Endothelial cell of umbilical vein (primary cell): ENCODE data around the gene SCLT1. TPM values are rescaled to one million over a fixed set of nuclear protein-coding genes. Genes with fewer than 3 reads are reported as not detected.

Source experiments
- BruUV-seq: library from RNA; stranded (reverse); fragments of 400-500 nt; replicated peaks from 2 replicates; lab custom pipeline; 2021; lab: Mats Ljungman, UMichigan
- CTCF ChIA-PET: fragments of 300-600, 350-600 bp; sonication (Branson Sonifier 250); formaldehyde crosslinking; loops from one replicate; lab custom pipeline; 2021; ENCODE audit warnings: antibody characterized with exemption, inconsistent platforms; lab: Charles Lee
- POLR2A ChIA-PET: fragments of 300-600, 350-600 bp; sonication (Branson Sonifier 250); formaldehyde crosslinking; loops from one replicate; lab custom pipeline; 2021; ENCODE audit warnings: antibody characterized with exemption, inconsistent platforms; lab: Charles Lee
- DNase-seq: peaks from one replicate; pipeline ENCODE4 v3.0.0-alpha.2; 2011; ENCODE audit warnings: low read depth, low spot score
- FAIRE-seq: peaks from 2 replicates; lab custom pipeline; 2011; peaks lifted over from hg19 to GRCh38; lab: Jason Lieb, UNC
- H2AFZ ChIP-seq: 2 replicates; pipeline ENCODE4 v1.6.0; 2012; ENCODE audit warnings: low read depth, low read length, control low read depth, inconsistent platforms
- H3K27ac ChIP-seq: 2 replicates; pipeline ENCODE4 v1.5.1; 2011; ENCODE audit warnings: low read depth, mild to moderate bottlenecking, control low read depth, low read length, moderate library complexity; ENCODE audit not compliant: insufficient read depth
- H3K27me3 ChIP-seq, 2 experiments: 2 replicates each; pipeline versions ENCODE4 v1.6.0 to v1.6.1; 2011; ENCODE audit warnings: low read length in 2 of 2, mixed read lengths in 1 of 2; ENCODE audit not compliant: control insufficient read depth in 2 of 2, insufficient read depth in 2 of 2
- H3K36me3 ChIP-seq, 2 experiments: 2 replicates in 1 of 2; 3 replicates in 1 of 2; pipeline ENCODE4 v1.5.1; 2011; ENCODE audit warnings: low read length in 2 of 2, mild to moderate bottlenecking in 1 of 2, moderate library complexity in 1 of 2; ENCODE audit not compliant: control insufficient read depth in 2 of 2, insufficient read depth in 2 of 2; ENCODE audit errors: extremely low read depth in 1 of 2
- H3K4me1 ChIP-seq: 3 replicates; pipeline ENCODE4 v1.5.1; 2011; ENCODE audit warnings: mild to moderate bottlenecking, low read length; ENCODE audit not compliant: control insufficient read depth, insufficient read depth; ENCODE audit errors: extremely low read depth
- H3K4me2 ChIP-seq: 2 replicates; pipeline ENCODE4 v1.6.1; 2011; ENCODE audit warnings: low read length, control low read depth, mixed read lengths; ENCODE audit not compliant: insufficient read depth
- H3K4me3 ChIP-seq, 3 experiments: fragments of 200-600 bp in 1 of 3; sonication (generic), shearing (Covaris generic) in 1 of 3; replicated peaks in 1 of 3; 2 replicates each; pipeline ENCODE4 v1.5.1; 2011 to 2016; ENCODE audit warnings: control low read depth in 3 of 3, low read length in 3 of 3, mild to moderate bottlenecking in 2 of 3, inconsistent platforms in 1 of 3, low read depth in 1 of 3, moderate library complexity in 1 of 3; ENCODE audit not compliant: insufficient read depth in 1 of 3
- H3K79me2 ChIP-seq: 2 replicates; pipeline ENCODE4 v1.6.0; 2012; ENCODE audit warnings: low read length, inconsistent platforms; ENCODE audit not compliant: control insufficient read depth, insufficient read depth
- H3K9ac ChIP-seq: replicated peaks from 2 replicates; pipeline ENCODE3; 2011; ENCODE audit warnings: low read length, control low read depth; ENCODE audit not compliant: insufficient read depth; ENCODE audit errors: extremely low read depth
- H3K9me1 ChIP-seq: replicated peaks from 3 replicates; pipeline ENCODE4 v1.6.0; 2011; ENCODE audit warnings: mild to moderate bottlenecking, low read length; ENCODE audit not compliant: control insufficient read depth, insufficient read depth; ENCODE audit errors: extremely low read depth
- H3K9me3 ChIP-seq: replicated peaks from 2 replicates; pipeline ENCODE4 v1.5.1; 2012; ENCODE audit warnings: low read length, inconsistent platforms; ENCODE audit not compliant: control insufficient read depth, insufficient read depth
- H4K20me1 ChIP-seq: replicated peaks from 2 replicates; pipeline ENCODE3; 2011; ENCODE audit warnings: mild to moderate bottlenecking, low read length; ENCODE audit not compliant: control insufficient read depth, insufficient read depth; ENCODE audit errors: extremely low read depth
- CTCF ChIP-seq, 2 donors: IDR thresholded peaks; 1 replicate in 1 of 2; 2 replicates in 1 of 2; pipeline ENCODE4 v1.5.1; 2011; ENCODE audit warnings: low read length in 2 of 2, mild to moderate bottlenecking in 2 of 2, moderate library complexity in 2 of 2, control low read depth in 1 of 2, inconsistent platforms in 1 of 2, low read depth in 1 of 2; ENCODE audit not compliant: insufficient read depth in 1 of 2; ENCODE audit errors: extremely low read depth in 1 of 2
- EZH2 ChIP-seq: IDR thresholded peaks from 2 replicates; pipeline ENCODE4 v1.6.1; 2012; ENCODE audit warnings: borderline replicate concordance, low read depth, mild to moderate bottlenecking, moderate library complexity, low read length, inconsistent platforms; ENCODE audit not compliant: severe bottlenecking
- FOS ChIP-seq: IDR thresholded peaks from 2 replicates; pipeline ENCODE4 v1.6.1; 2011; ENCODE audit warnings: mild to moderate bottlenecking, low read length, moderate library complexity, borderline replicate concordance; ENCODE audit not compliant: insufficient read depth
- GATA2 ChIP-seq: IDR thresholded peaks from 2 replicates; pipeline ENCODE4 v1.7.0; 2011; ENCODE audit warnings: low read depth, mild to moderate bottlenecking, moderate library complexity, mixed read lengths, low read length; ENCODE audit not compliant: insufficient read length, insufficient read depth
- JUN ChIP-seq: IDR thresholded peaks from 2 replicates; pipeline ENCODE4 v1.6.1; 2011; ENCODE audit warnings: borderline replicate concordance, low read depth; ENCODE audit not compliant: insufficient read length, insufficient read depth
- MAX ChIP-seq: IDR thresholded peaks from 2 replicates; pipeline ENCODE4 v1.6.1; 2011; ENCODE audit not compliant: insufficient read depth, insufficient read length
- MYC ChIP-seq: IDR thresholded peaks from one replicate; pipeline ENCODE4 v1.6.1; 2011; ENCODE audit warnings: mild to moderate bottlenecking, low read depth, low read length
- POLR2A ChIP-seq: IDR thresholded peaks from 2 replicates; pipeline ENCODE4 v1.6.1; 2012; ENCODE audit warnings: low read depth, mild to moderate bottlenecking, control low read depth, low read length
- POLR2AphosphoS5 ChIP-seq: IDR thresholded peaks from 2 replicates; pipeline ENCODE4 v1.6.1; 2012; ENCODE audit warnings: low read depth, mild to moderate bottlenecking, control low read depth, low read length, moderate library complexity; ENCODE audit not compliant: insufficient read depth
- dilution Hi-C: fragments of 300-500 bp; cut with MboI; formaldehyde crosslinking; loops from one replicate; pipeline ENCODE4 v1.15.0; 2019; ENCODE audit warnings: low sequenced_read_pairs; ENCODE audit not compliant: extremely low pct_ligation_motif_present
- intact Hi-C: fragments of 100-400 bp; cut with micrococcal nuclease; formaldehyde crosslinking; loops from one replicate; pipeline ENCODE4 v1.10.0; 2022
- polyA plus RNA-seq, 4 experiments: library from polyadenylated mRNA; depleted of rRNA in 3 of 4; stranded (reverse) in 3 of 4; unstranded in 1 of 4; fragments of >200 nt; gene quantifications; 2 replicates each; pipeline versions ENCODE4 v1.2.1 to v1.2.3, GENCODE V29; 2011 to 2012; ENCODE audit warnings: missing spikeins in 1 of 4
- total RNA-seq: library from RNA; stranded (reverse); gene quantifications from 2 replicates; pipeline ENCODE4 v1.2.3, GENCODE V29; 2021

The SCLT1 gene
- total and polyA plus RNA-seq, 2 donors (not counting 3 experiments of a cell fraction or from before 2014, with no cell fraction given), result 3.2 to 14.0 TPM

- Histone ChIP-seq H3K36me3 (no peaks in the 10 kb centered on the region), H4K20me1 (no peaks in the 10 kb centered on the region), H3K9me1 (no peaks in the 10 kb centered on the region), H3K27ac (no peak overlapping the region), H3K4me1 (no peaks in the 10 kb centered on the region), H3K4me2 (no peak overlapping the region), H3K27me3 (no peaks in the 10 kb centered on the region), H3K79me2 (no peaks in the 10 kb centered on the region), H3K9me3 (no peaks in the 10 kb centered on the region), H3K4me3 (no peak overlapping the region), H3K9ac (no peak overlapping the region), H2AFZ (no peak overlapping the region)
- POLR2A ChIA-PET, result no interaction called here
- CTCF ChIA-PET, result no interaction called here
- FAIRE-seq (no peak), DNase-seq (no peak)
- TF ChIP-seq GATA2 (no peak), POLR2A (no peak), MAX (no peak), POLR2AphosphoS5 (no peak), EZH2 (no peak)
- dilution Hi-C loops, result no loop called here
- intact Hi-C loops, result no loop called here
- no TSS peak for BruUV-seq
Observed at GRCh38 chr4:128930051-128930450, 163.3 kb downstream of the SCLT1 start.

GRCh38 chr4:128924951-128925350, 168.4 kb downstream of the SCLT1 start:
- DNase-seq (no peak), FAIRE-seq (no peak)
- BruUV-seq, result no TSS peak
- H3K9me3 ChIP-seq, result no peaks in the 10 kb centered on the region
- no peaks in the 10 kb centered on the region for H3K27me3 ChIP-seq
- H3K9ac ChIP-seq, result no peak overlapping the region
- intact Hi-C loops (no loop called here), dilution Hi-C loops (no loop called here)
- no peaks in the 10 kb centered on the region for H4K20me1 ChIP-seq
- no peaks in the 10 kb centered on the region for H3K79me2 ChIP-seq
- no peak overlapping the region for H3K4me2 ChIP-seq
- ChIA-PET POLR2A (no interaction called here), CTCF (no interaction called here)
- no peak overlapping the region for H3K27ac ChIP-seq
- H3K36me3 ChIP-seq, result no peaks in the 10 kb centered on the region
- no peak overlapping the region for H3K4me3 ChIP-seq
- TF ChIP-seq GATA2 (no peak), EZH2 (no peak), MYC (no peak), POLR2AphosphoS5 (no peak), POLR2A (no peak), CTCF (IDR thresholded peaks at IDR 0.05; ENCODE audit: extremely low read depth in 1 of 2, insufficient read depth in 1 of 2, low read depth in 1 of 2, low read length in 2 of 2) (no peak), FOS (no peak), MAX (no peak), JUN (no peak)
- no peak overlapping the region for H2AFZ ChIP-seq
- no peaks in the 10 kb centered on the region for H3K4me1 ChIP-seq
- H3K9me1 ChIP-seq, result no peaks in the 10 kb centered on the region
